Measurements from ENCODE around the gene MRNIP.
"Not testable (repeated sequence)": the region's sequence is repeated elsewhere in the genome, so short reads cannot be mapped to it uniquely, and the experiment has no call there.

Gene MRNIP

DNA sequence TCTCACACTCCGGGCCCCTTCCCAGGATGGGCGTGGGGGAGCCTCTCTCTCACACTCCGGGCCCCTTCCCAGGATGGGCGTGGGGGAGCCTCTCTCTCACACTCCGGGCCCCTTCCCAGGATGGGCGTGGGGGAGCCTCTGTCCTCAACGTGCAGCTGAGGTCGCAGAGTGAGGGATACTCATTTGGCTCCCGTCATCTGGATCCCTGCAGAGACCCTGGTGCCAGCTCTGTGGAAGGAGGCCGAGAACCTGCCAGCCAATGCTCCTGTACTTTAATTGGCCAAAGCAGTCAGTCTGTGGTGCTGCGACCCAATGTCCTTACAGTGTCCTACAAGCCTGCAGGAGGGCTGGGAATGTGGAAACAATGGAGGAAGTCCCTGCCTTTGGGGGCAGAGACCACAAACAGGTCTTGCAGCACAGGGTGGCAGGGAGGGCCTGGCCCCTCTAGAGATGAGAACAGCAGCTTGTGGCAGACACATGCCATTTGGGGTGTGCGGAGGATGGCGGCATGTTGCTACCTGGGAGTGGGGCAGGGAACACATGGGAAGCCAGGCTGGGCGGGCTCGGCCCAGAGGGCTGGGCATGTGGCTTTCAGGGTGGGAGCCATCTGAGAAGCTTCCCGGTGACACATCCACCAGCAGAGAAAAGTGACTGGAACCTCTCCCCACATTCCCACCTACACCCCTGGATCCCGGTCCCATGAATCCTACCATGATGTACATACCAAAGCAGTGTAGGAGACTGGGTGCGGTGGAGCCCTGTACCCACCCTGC is 13.6 kb upstream of the MRNIP start:
- peaks cover 52 to 83% of the 10 kb centered on the region in 2 donors for H3K36me3 ChIP-seq (ENCODE audit: control insufficient read depth in 1 of 2, insufficient read depth in 2 of 2, low read length in 2 of 2)
- H3K27ac ChIP-seq (ENCODE audit: low read depth, low read length) = no peak overlapping the region
- no peaks in the 10 kb centered on the region for H3K27me3 ChIP-seq (ENCODE audit: control insufficient read depth in 1 of 2, insufficient read depth in 2 of 2, low read length in 2 of 2)

GRCh38 chr5:179871533-179871932 is 12.9 kb upstream of the MRNIP start:
- not testable (repeated sequence) for H3K27ac ChIP-seq (ENCODE audit: low read depth, low read length); H3K4me1 ChIP-seq (ENCODE audit: control insufficient read depth in 1 of 2, insufficient read depth in 2 of 2, low read length in 2 of 2); H3K9ac ChIP-seq (ENCODE audit: low read depth in 1 of 2, low read length in 2 of 2); H3K9me3 ChIP-seq (ENCODE audit: control insufficient read depth in 1 of 2, low read length in 2 of 2); H3K4me3 ChIP-seq (ENCODE audit: low read depth in 1 of 2, low read length in 2 of 2); H3K27me3 ChIP-seq (ENCODE audit: control insufficient read depth in 1 of 2, insufficient read depth in 2 of 2, low read length in 2 of 2)
- H3K36me3 ChIP-seq (ENCODE audit: control insufficient read depth in 1 of 2, insufficient read depth in 2 of 2, low read length in 2 of 2) = peaks cover 52 to 87% of the 10 kb centered on the region in 2 donors

More for the DNA sequence above, 13.6 kb upstream of the MRNIP start:
- Histone ChIP-seq H3K9ac (ENCODE audit: low read depth in 1 of 2, low read length in 2 of 2) (no peak overlapping the region), H3K4me1 (ENCODE audit: control insufficient read depth in 1 of 2, insufficient read depth in 2 of 2, low read length in 2 of 2) (no peaks in the 10 kb centered on the region), H3K4me3 (ENCODE audit: low read depth in 1 of 2, low read length in 2 of 2) (no peak overlapping the region), H3K9me3 (ENCODE audit: control insufficient read depth in 1 of 2, low read length in 2 of 2) (no peaks in the 10 kb centered on the region)

- Histone ChIP-seq H3K9me3 (ENCODE audit: control insufficient read depth in 1 of 2, low read length in 2 of 2) (no peaks in the 10 kb centered on the region), H3K27ac (ENCODE audit: low read depth, low read length) (no peak overlapping the region), H3K9ac (ENCODE audit: low read depth in 1 of 2, low read length in 2 of 2) (no peak overlapping the region), H3K27me3 (ENCODE audit: control insufficient read depth in 1 of 2, insufficient read depth in 2 of 2, low read length in 2 of 2) (no peaks in the 10 kb centered on the region), H3K4me1 (ENCODE audit: control insufficient read depth in 1 of 2, insufficient read depth in 2 of 2, low read length in 2 of 2) (no peaks in the 10 kb centered on the region), H3K36me3 (ENCODE audit: control insufficient read depth in 1 of 2, insufficient read depth in 2 of 2, low read length in 2 of 2) (peaks cover 47 to 87% of the 10 kb centered on the region in 2 donors), H3K4me3 (ENCODE audit: low read depth in 1 of 2, low read length in 2 of 2) (no peak overlapping the region)
Measured at GRCh38 chr5:179870952-179871351, 12.3 kb upstream of the MRNIP start.

DNA sequence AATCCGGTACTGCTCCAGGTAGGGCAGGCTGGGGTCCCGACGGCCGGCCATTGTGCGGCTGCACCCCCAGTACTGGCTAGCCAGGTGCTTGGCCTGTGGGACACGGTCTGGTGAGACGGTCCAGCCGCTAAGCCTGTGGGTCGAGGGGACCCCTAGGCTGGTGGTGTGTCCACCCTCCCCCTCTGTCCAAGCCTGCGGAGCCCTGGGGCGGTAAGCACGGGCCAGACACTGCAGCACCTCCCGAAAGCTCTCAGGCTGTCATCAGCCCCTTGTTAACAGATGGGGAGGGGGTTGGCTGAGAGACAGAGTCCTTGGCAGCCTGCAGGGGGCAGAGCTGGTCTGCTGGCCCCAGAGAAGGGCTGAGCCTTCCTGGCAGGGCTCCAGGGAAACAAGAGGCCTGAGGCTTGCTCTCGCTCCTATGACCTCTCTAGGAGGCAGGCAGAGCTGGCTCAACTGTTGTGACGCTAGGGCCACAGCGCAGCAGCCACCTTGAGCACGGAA is 11.8 kb upstream of the MRNIP start:
- Histone ChIP-seq H3K36me3 (ENCODE audit: control insufficient read depth in 1 of 2, insufficient read depth in 2 of 2, low read length in 2 of 2) (peaks cover 44 to 85% of the 10 kb centered on the region in 2 donors), H3K4me1 (ENCODE audit: control insufficient read depth in 1 of 2, insufficient read depth in 2 of 2, low read length in 2 of 2) (no peaks in the 10 kb centered on the region), H3K9me3 (ENCODE audit: control insufficient read depth in 1 of 2, low read length in 2 of 2) (no peaks in the 10 kb centered on the region), H3K27ac (ENCODE audit: low read depth, low read length) (no peak overlapping the region), H3K4me3 (ENCODE audit: low read depth in 1 of 2, low read length in 2 of 2) (no peak overlapping the region), H3K9ac (ENCODE audit: low read depth in 1 of 2, low read length in 2 of 2) (no peak overlapping the region), H3K27me3 (ENCODE audit: control insufficient read depth in 1 of 2, insufficient read depth in 2 of 2, low read length in 2 of 2) (no peaks in the 10 kb centered on the region)

- no peak overlapping the region for H3K27ac ChIP-seq (ENCODE audit: low read depth, low read length)
- no peak overlapping the region for H3K9ac ChIP-seq (ENCODE audit: low read depth in 1 of 2, low read length in 2 of 2)
- H3K27me3 ChIP-seq (ENCODE audit: control insufficient read depth in 1 of 2, insufficient read depth in 2 of 2, low read length in 2 of 2) = no peaks in the 10 kb centered on the region
- H3K36me3 ChIP-seq (ENCODE audit: control insufficient read depth in 1 of 2, insufficient read depth in 2 of 2, low read length in 2 of 2) = peaks cover 41 to 85% of the 10 kb centered on the region in 2 donors
- no peaks in the 10 kb centered on the region for H3K4me1 ChIP-seq (ENCODE audit: control insufficient read depth in 1 of 2, insufficient read depth in 2 of 2, low read length in 2 of 2)
- no peaks in the 10 kb centered on the region for H3K9me3 ChIP-seq (ENCODE audit: control insufficient read depth in 1 of 2, low read length in 2 of 2)
- no peak overlapping the region for H3K4me3 ChIP-seq (ENCODE audit: low read depth in 1 of 2, low read length in 2 of 2)
Measured at GRCh38 chr5:179869641-179870402, 11.2 kb upstream of the MRNIP start.

- Histone ChIP-seq H3K27me3 (ENCODE audit: control insufficient read depth in 1 of 2, insufficient read depth in 2 of 2, low read length in 2 of 2) (no peaks in the 10 kb centered on the region), H3K4me1 (ENCODE audit: control insufficient read depth in 1 of 2, insufficient read depth in 2 of 2, low read length in 2 of 2) (no peaks in the 10 kb centered on the region), H3K27ac (ENCODE audit: low read depth, low read length) (no peak overlapping the region), H3K9ac (ENCODE audit: low read depth in 1 of 2, low read length in 2 of 2) (no peak overlapping the region), H3K9me3 (ENCODE audit: control insufficient read depth in 1 of 2, low read length in 2 of 2) (no peaks in the 10 kb centered on the region), H3K4me3 (ENCODE audit: low read depth in 1 of 2, low read length in 2 of 2) (no peak overlapping the region), H3K36me3 (ENCODE audit: control insufficient read depth in 1 of 2, insufficient read depth in 2 of 2, low read length in 2 of 2) (peaks cover 37 to 83% of the 10 kb centered on the region in 2 donors)
Measured at GRCh38 chr5:179869101-179869500, 10.5 kb upstream of the MRNIP start.

GRCh38 chr5:179868541-179868940 is 9.9 kb upstream of the MRNIP start:
- Histone ChIP-seq H3K36me3 (ENCODE audit: control insufficient read depth in 1 of 2, insufficient read depth in 2 of 2, low read length in 2 of 2) (peaks cover 37 to 83% of the 10 kb centered on the region in 2 donors), H3K9me3 (ENCODE audit: control insufficient read depth in 1 of 2, low read length in 2 of 2) (no peaks in the 10 kb centered on the region), H3K4me1 (ENCODE audit: control insufficient read depth in 1 of 2, insufficient read depth in 2 of 2, low read length in 2 of 2) (no peaks in the 10 kb centered on the region), H3K27ac (ENCODE audit: low read depth, low read length) (no peak overlapping the region), H3K9ac (ENCODE audit: low read depth in 1 of 2, low read length in 2 of 2) (no peak overlapping the region), H3K4me3 (ENCODE audit: low read depth in 1 of 2, low read length in 2 of 2) (no peak overlapping the region), H3K27me3 (ENCODE audit: control insufficient read depth in 1 of 2, insufficient read depth in 2 of 2, low read length in 2 of 2) (no peaks in the 10 kb centered on the region)

DNA sequence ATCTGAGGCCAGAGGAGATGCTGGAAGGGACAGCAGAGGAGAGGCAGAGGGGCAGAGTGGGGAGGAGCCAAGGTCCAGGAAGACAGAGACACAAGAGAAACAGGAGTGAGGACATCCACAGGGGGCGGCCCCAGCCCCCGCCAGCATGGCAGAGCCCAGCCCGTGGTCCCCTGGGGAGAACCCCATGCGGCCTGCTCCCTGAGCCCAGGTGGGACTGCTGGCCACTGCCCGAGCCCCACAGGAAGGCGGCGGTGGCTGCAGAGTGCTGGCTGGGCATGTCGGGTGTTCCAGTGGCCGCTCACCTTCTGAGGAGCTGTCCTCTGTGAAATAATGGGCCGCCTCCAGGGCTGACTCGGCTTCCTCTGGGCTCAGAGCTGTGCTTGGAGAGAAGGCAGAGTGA is 8.9 kb upstream of the MRNIP start:
- Histone ChIP-seq H3K4me1 (ENCODE audit: control insufficient read depth in 1 of 2, insufficient read depth in 2 of 2, low read length in 2 of 2) (no peaks in the 10 kb centered on the region), H3K27ac (ENCODE audit: low read depth, low read length) (no peak overlapping the region), H3K9me3 (ENCODE audit: control insufficient read depth in 1 of 2, low read length in 2 of 2) (peaks cover 0 to 2% of the 10 kb centered on the region in 2 donors), H3K9ac (ENCODE audit: low read depth in 1 of 2, low read length in 2 of 2) (no peak overlapping the region), H3K27me3 (ENCODE audit: control insufficient read depth in 1 of 2, insufficient read depth in 2 of 2, low read length in 2 of 2) (no peaks in the 10 kb centered on the region), H3K36me3 (ENCODE audit: control insufficient read depth in 1 of 2, insufficient read depth in 2 of 2, low read length in 2 of 2) (peaks cover 38 to 83% of the 10 kb centered on the region in 2 donors), H3K4me3 (ENCODE audit: low read depth in 1 of 2, low read length in 2 of 2) (no peak overlapping the region)

GRCh38 chr5:179867079-179867465 is 8.5 kb upstream of the MRNIP start:
- peaks cover 3 to 6% of the 10 kb centered on the region in 2 donors for H3K9me3 ChIP-seq (ENCODE audit: control insufficient read depth in 1 of 2, low read length in 2 of 2)
- no peaks in the 10 kb centered on the region for H3K4me1 ChIP-seq (ENCODE audit: control insufficient read depth in 1 of 2, insufficient read depth in 2 of 2, low read length in 2 of 2)
- H3K27ac ChIP-seq (ENCODE audit: low read depth, low read length) = no peak overlapping the region
- no peak overlapping the region for H3K9ac ChIP-seq (ENCODE audit: low read depth in 1 of 2, low read length in 2 of 2)
- H3K36me3 ChIP-seq (ENCODE audit: control insufficient read depth in 1 of 2, insufficient read depth in 2 of 2, low read length in 2 of 2) = peaks cover 38 to 83% of the 10 kb centered on the region in 2 donors
- H3K27me3 ChIP-seq (ENCODE audit: control insufficient read depth in 1 of 2, insufficient read depth in 2 of 2, low read length in 2 of 2) = no peaks in the 10 kb centered on the region
- no peak overlapping the region for H3K4me3 ChIP-seq (ENCODE audit: low read depth in 1 of 2, low read length in 2 of 2)

Data from duodenal mucosa (tissue), 2 donors.